ES-I3 (cell line): ENCODE results near the gene DTX3.
"Not testable (repeated sequence)": the region's sequence is repeated elsewhere in the genome, so short reads cannot be mapped to it uniquely, and the experiment has no call there.

Experiments used
- H3K36me3 ChIP-seq: 2 replicates; pipeline ENCODE4 v1.6.1; 2013; ENCODE audit warnings: mild to moderate bottlenecking, low read length, control low read depth, moderate library complexity; ENCODE audit not compliant: insufficient read depth
- H3K4me1 ChIP-seq: 2 replicates; pipeline ENCODE4 v1.6.1; 2013; ENCODE audit warnings: mild to moderate bottlenecking, control low read depth, low read length; ENCODE audit not compliant: insufficient read depth
- H3K9ac ChIP-seq: 2 replicates; pipeline ENCODE4 v1.6.1; 2013; ENCODE audit warnings: low read depth, mild to moderate bottlenecking, low read length, moderate library complexity
- H3K9me3 ChIP-seq: 2 replicates; pipeline ENCODE4 v1.6.1; 2013; ENCODE audit warnings: mild to moderate bottlenecking, low read length, moderate library complexity; ENCODE audit not compliant: control insufficient read depth, insufficient read depth

The DTX3 gene

GRCh38 chr12:57577981-57578758, 26.5 kb upstream of the DTX3 start:
- H3K36me3 ChIP-seq: no peaks in the 10 kb centered on the region; the same call in 1 of the 2 replicates
- no peaks in the 10 kb centered on the region for H3K9me3 ChIP-seq
- H3K9ac ChIP-seq: no peak overlapping the region
- H3K4me1 ChIP-seq: no peaks in the 10 kb centered on the region

GRCh38 chr12:57579011-57579410, 25.6 kb upstream of the DTX3 start:
- no peaks in the 10 kb centered on the region; the same call in 1 of the 2 replicates for H3K36me3 ChIP-seq
- H3K9ac ChIP-seq: no peak overlapping the region
- no peaks in the 10 kb centered on the region for H3K4me1 ChIP-seq
- no peaks in the 10 kb centered on the region for H3K9me3 ChIP-seq

- H3K4me1 ChIP-seq: no peaks in the 10 kb centered on the region
- no peaks in the 10 kb centered on the region; the same call in 1 of the 2 replicates for H3K36me3 ChIP-seq
- no peaks in the 10 kb centered on the region for H3K9me3 ChIP-seq
- no peak overlapping the region for H3K9ac ChIP-seq
Measured at GRCh38 chr12:57579677-57580465, 24.8 kb upstream of the DTX3 start.

- H3K9ac ChIP-seq: no peak overlapping the region
- no peaks in the 10 kb centered on the region; the same call in 1 of the 2 replicates for H3K36me3 ChIP-seq
- H3K9me3 ChIP-seq: no peaks in the 10 kb centered on the region
- no peaks in the 10 kb centered on the region for H3K4me1 ChIP-seq
Measured at GRCh38 chr12:57580466-57580795, 24.2 kb upstream of the DTX3 start.

DNA sequence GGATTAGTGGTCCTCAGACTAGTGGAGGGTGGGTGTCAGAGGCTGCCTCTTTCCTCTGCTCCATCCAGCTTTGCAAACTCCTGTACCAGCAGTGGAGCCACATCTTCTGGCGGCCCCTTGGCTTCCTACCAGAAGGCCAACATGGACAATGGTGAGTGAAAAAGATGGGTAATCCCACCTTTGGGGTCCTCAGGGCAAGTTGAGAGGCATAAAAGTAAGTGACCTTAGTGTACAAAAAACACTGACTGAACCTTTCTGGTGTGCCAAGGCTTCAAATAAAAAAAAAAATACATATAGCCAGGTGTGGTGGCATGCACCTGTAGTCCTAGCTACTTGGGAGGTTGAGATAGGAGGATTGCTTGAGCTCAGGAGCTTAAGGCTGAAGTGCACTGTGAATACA, 22.8 kb upstream of the DTX3 start:
- no peaks in the 10 kb centered on the region for H3K9me3 ChIP-seq
- no peaks in the 10 kb centered on the region; the same call in 1 of the 2 replicates for H3K36me3 ChIP-seq
- H3K4me1 ChIP-seq: no peaks in the 10 kb centered on the region
- no peak overlapping the region for H3K9ac ChIP-seq

DNA sequence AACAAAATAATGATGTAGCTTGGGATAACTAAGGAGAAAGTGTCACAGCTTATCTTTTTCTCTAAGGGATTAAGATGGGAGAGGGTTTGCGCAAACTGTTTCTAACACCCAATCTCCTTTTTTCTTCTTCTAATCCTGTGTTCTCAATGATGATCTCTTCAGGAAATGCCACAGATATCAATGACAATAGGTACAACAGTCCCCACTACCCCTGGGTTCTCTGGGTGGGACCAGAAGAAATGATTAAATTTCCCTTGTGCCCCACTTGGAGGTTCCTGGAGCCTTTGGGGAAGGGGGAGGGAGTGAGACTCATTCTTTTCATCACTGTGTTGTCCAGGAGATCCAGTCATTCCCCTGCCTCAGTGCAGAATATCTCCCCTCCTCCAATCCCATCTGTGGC, 22.2 kb upstream of the DTX3 start:
- no peak overlapping the region for H3K9ac ChIP-seq
- no peaks in the 10 kb centered on the region for H3K9me3 ChIP-seq
- no peaks in the 10 kb centered on the region for H3K4me1 ChIP-seq
- H3K36me3 ChIP-seq: no peaks in the 10 kb centered on the region; the same call in 1 of the 2 replicates

GRCh38 chr12:57583008-57583831, 21.4 kb upstream of the DTX3 start:
- Histone ChIP-seq H3K4me1 (no peaks in the 10 kb centered on the region), H3K9me3 (no peaks in the 10 kb centered on the region), H3K36me3 (no peaks in the 10 kb centered on the region; the same call in 1 of the 2 replicates), H3K9ac (no peak overlapping the region)

GRCh38 chr12:57584050-57584449, 20.6 kb upstream of the DTX3 start:
- no peaks in the 10 kb centered on the region for H3K9me3 ChIP-seq
- no peak overlapping the region for H3K9ac ChIP-seq
- no peaks in the 10 kb centered on the region; the same call in 1 of the 2 replicates for H3K36me3 ChIP-seq
- H3K4me1 ChIP-seq: no peaks in the 10 kb centered on the region

DNA sequence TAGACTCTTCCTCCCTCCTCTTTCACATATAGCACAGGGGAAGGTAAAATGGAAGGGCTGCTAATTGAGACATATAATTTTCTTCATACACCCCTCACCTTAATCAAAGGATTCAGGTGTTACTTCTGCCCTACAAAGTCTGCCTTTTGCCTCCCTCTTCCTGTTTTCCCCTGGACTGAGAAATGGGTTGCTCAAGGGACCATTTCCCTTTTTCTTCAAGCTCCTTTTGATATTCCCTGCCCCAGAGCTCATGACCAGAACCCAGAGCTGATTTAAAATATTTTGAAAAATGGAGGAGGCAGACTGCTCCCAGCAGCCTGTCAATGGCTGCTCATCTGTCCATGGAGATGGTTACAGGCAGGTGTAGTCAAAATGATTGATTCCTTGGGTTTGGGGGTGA, 19.9 kb upstream of the DTX3 start:
- H3K9ac ChIP-seq: no peak overlapping the region
- no peaks in the 10 kb centered on the region for H3K4me1 ChIP-seq
- no peaks in the 10 kb centered on the region for H3K9me3 ChIP-seq
- H3K36me3 ChIP-seq: no peaks in the 10 kb centered on the region; the same call in 1 of the 2 replicates

- no peaks in the 10 kb centered on the region for H3K4me1 ChIP-seq
- H3K9me3 ChIP-seq: no peaks in the 10 kb centered on the region
- no peaks in the 10 kb centered on the region; the same call in 1 of the 2 replicates for H3K36me3 ChIP-seq
- H3K9ac ChIP-seq: no peak overlapping the region
Measured at GRCh38 chr12:57585156-57585555, 19.5 kb upstream of the DTX3 start.

GRCh38 chr12:57586128-57586527, 18.5 kb upstream of the DTX3 start:
- Histone ChIP-seq H3K4me1 (no peaks in the 10 kb centered on the region), H3K36me3 (no peaks in the 10 kb centered on the region; the same call in 1 of the 2 replicates), H3K9me3 (no peaks in the 10 kb centered on the region), H3K9ac (no peak overlapping the region)

- no peaks in the 10 kb centered on the region for H3K9me3 ChIP-seq
- no peak overlapping the region for H3K9ac ChIP-seq
- no peaks in the 10 kb centered on the region for H3K36me3 ChIP-seq
- H3K4me1 ChIP-seq: no peaks in the 10 kb centered on the region
Measured at GRCh38 chr12:57586832-57587429, 17.7 kb upstream of the DTX3 start.

- H3K9ac ChIP-seq, H3K9me3 ChIP-seq, H3K36me3 ChIP-seq, H3K4me1 ChIP-seq: not testable (repeated sequence)
Measured at GRCh38 chr12:57588951-57589610, 15.5 kb upstream of the DTX3 start.
